Subcutaneous adipose tissue (tissue), 4 donors: Measurements from ENCODE around the gene RGS8. TPM values are rescaled to one million over a fixed set of nuclear protein-coding genes. Genes with fewer than 3 reads are reported as not detected.

Experiments
- CTCF ChIP-seq: fragments of 450-650 bp; IDR thresholded peaks from one replicate; pipeline ENCODE4 v1.5.1; 2016; ENCODE audit warnings: low read depth, mild to moderate bottlenecking, control low read depth, antibody characterized with exemption, moderate library complexity
- total RNA-seq, 4 donors: library from RNA; depleted of rRNA; stranded (reverse); fragments of >200 nt; gene quantifications; one replicate each; pipeline ENCODE4 v1.1.0, GENCODE V29; 2016

The RGS8 gene
- total RNA-seq, 4 donors from 2014 or later = not detected

DNA sequence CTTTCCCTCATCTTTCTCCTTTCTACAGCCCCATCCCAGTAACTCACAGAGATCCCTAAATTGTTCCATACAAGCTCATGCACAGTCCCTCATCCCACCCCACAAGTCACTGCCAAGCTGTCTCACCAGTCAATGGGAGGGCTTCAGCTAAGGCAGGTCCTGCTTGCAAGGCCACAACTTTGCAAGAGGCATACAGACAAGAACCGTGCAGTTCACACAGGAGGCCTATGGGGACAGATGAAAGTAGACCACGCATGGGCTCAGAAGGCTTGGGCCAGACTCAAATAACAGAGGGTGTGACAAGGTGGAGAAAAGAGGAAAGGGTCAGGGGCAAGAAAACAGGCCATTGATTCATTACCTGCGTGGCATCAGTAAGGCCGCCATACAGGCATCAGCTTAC lies 15.1 kb downstream of the RGS8 start:
- TF ChIP-seq CTCF = no peak

DNA sequence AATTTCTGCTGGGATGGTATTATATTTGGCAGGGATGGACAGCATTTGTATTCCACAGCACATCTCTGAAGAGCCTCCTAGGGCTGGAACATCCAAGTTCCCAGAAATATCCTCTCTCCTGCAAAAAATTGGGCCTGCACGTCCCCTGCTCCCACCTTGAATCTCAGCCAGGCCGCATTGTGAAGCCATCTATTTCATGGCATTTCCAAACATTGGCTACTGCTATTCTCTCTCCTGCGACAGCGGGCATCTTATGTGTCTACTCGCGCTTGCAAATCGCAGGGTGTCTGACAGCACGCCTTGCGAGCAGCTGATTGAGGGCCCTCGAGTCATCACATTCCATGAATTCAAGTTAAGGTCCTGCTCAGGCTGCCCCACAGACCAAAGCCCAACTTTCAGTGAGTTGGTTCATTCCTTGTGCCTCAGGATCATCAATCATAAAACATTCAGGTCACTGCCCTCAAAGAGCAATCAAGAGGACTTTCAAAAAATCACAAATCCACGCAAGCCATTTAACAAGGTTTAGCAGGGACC lies 15.8 kb downstream of the RGS8 start:
- TF ChIP-seq CTCF = no peak

GRCh38 chr1:182667848-182668505 lies 16.4 kb downstream of the RGS8 start:
- no peak for TF ChIP-seq CTCF

- TF ChIP-seq CTCF = no peak
Measured at GRCh38 chr1:182666706-182667105, 17.7 kb downstream of the RGS8 start.

- TF ChIP-seq CTCF = no peak
Measured at GRCh38 chr1:182664296-182664695, 20.1 kb downstream of the RGS8 start.

DNA sequence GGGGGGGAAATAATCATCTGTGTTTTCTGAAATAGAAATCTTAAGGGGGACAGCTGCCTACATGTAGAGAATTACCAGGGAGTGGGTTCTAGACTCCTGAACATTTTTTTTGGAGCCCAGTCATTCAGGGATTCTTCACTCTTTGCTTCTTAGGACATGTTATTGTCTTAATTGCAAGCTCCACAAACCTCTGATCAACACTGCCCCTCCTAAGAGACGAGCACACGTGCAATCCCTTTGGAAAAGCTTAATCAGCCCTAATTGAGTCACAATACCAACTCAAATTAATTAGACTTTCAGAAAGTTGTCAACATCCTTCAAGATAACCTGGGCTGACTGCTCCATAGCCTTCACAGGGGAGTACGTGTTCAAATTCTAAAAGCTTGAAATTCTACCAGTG lies 21.4 kb downstream of the RGS8 start:
- no peak for TF ChIP-seq CTCF

GRCh38 chr1:182662121-182662890 lies 22.1 kb downstream of the RGS8 start:
- TF ChIP-seq CTCF = no peak
